ENCODE measurements around the gene TRAPPC14. TPM values are rescaled to one million over a fixed set of nuclear protein-coding genes. Genes with fewer than 3 reads are reported as not detected.

TRAPPC14 gene
- total and polyA plus RNA-seq, 2 of the 8 experiments (the other 6 are each of a cell fraction or from before 2014, with no cell fraction given): 11.9 to 22.1 TPM

GRCh38 chr7:100148225-100148558, 10.3 kb downstream of the TRAPPC14 start:
- H4K20me1 ChIP-seq (replicated peaks in 1 of 2; ENCODE audit: control insufficient read depth in 1 of 2, insufficient read depth in 2 of 2, low read length in 2 of 2): peaks cover 1 to 3% of the 10 kb centered on the region in 2 experiments
- CTCF ChIA-PET (ENCODE audit: partially characterized antibody): interaction anchor here (0.7 to 10.2 kb wide), 4 partner anchors 11 to 69 kb away, joined by 3 to 108 read pairs (median 8); no protein-coding TSS in a partner anchor
- H4K5ac ChIP-seq (ENCODE audit: insufficient read length, low read depth, low read length): peak overlapping the region; percentile 34
- H3K9ac ChIP-seq (replicated peaks in 1 of 4; ENCODE audit: extremely low read depth in 1 of 4, low read depth in 3 of 4, low read length in 3 of 4): peak overlapping the region in 1 of 4 experiments; percentile 16; a peak in 1 of 7 replicates
- peak overlapping the region; percentile 28; the same call in 1 of the 2 replicates for H2AFZ ChIP-seq (ENCODE audit: low read length)
- TF ChIP-seq SIRT6 (IDR thresholded peaks at IDR 0.05; ENCODE audit: low read length) (no peak), CHD1 (IDR thresholded peaks at IDR 0.05; ENCODE audit: low read depth, low read length) (no peak), SP4 (IDR thresholded peaks at IDR 0.05; ENCODE audit: low read length) (no peak)
- H3K79me1 ChIP-seq (ENCODE audit: low read depth, low read length): no peaks in the 10 kb centered on the region; the same call in 1 of the 2 replicates
- 0 out of 2 replicates have a peak overlapping the region, but pooled peaks have one; percentile 39 for H4K8ac ChIP-seq (ENCODE audit: extremely low read depth, insufficient read depth, low read length)
- 75% methylated on average over 14 of the region's 14 CpGs; no CpG with 5 or more reads in 1 of the 2 experiments for WGBS, 2 experiments (ENCODE audit: extremely low coverage in 1 of 2, insufficient coverage in 1 of 2, insufficient read length in 1 of 2, insufficient replicate concordance in 2 of 2, low coverage in 1 of 2, low lambda C conversion rate in 2 of 2, missing lambda C conversion rate in 1 of 2)
- no peak overlapping the region for H3K27ac ChIP-seq (ENCODE audit: low read depth, low read length)
- H3K4ac ChIP-seq (replicated peaks; ENCODE audit: insufficient read length, low read depth, low read length): no peak overlapping the region
- H3K23ac ChIP-seq (ENCODE audit: insufficient read length): no peak overlapping the region
- no peak overlapping the region for H2BK120ac ChIP-seq (replicated peaks; ENCODE audit: low read depth, low read length)
- H2BK5ac ChIP-seq (ENCODE audit: low read depth, low read length): no peak overlapping the region
- no peak overlapping the region for H2BK20ac ChIP-seq (ENCODE audit: low read length)
- no peak for FAIRE-seq
- peaks cover 3% of the 10 kb centered on the region for H3K23me2 ChIP-seq (ENCODE audit: low read depth, low read length)
- H3K36me3 ChIP-seq (ENCODE audit: control insufficient read depth in 2 of 4, insufficient read depth in 4 of 4, low read length in 3 of 4): peaks cover 2 to 8% (median 5%) of the 10 kb centered on the region in 4 experiments; a peak in 5 of 8 replicates
- no peak overlapping the region for H2BK15ac ChIP-seq (ENCODE audit: low read length)
- H3K9me3 ChIP-seq (ENCODE audit: insufficient read depth in 2 of 2, low read depth in 1 of 2, low read length in 1 of 2): no peaks in the 10 kb centered on the region
- no peak overlapping the region for H3K18ac ChIP-seq (ENCODE audit: extremely low read depth, low read length)
- H3K14ac ChIP-seq (ENCODE audit: insufficient read length): no peak overlapping the region
- no peak overlapping the region for H4K91ac ChIP-seq (replicated peaks; ENCODE audit: insufficient read length, low read length)
- H3K4me1 ChIP-seq (replicated peaks in 1 of 4; ENCODE audit: control insufficient read depth in 3 of 4, insufficient read depth in 4 of 4, low read length in 3 of 4): peaks cover 0 to 4% (median under 1%) of the 10 kb centered on the region in 4 experiments; a peak in 2 of 7 replicates
- peak overlapping the region; percentile 8 for H3K56ac ChIP-seq (replicated peaks; ENCODE audit: insufficient read length, low read depth, low read length)
- peaks cover 0 to 12% of the 10 kb centered on the region in 2 experiments; a peak in 2 of 4 replicates for H3K79me2 ChIP-seq (ENCODE audit: control insufficient read depth in 1 of 2, insufficient read depth in 2 of 2, low read length in 2 of 2)
- POLR2A ChIA-PET (ENCODE audit: partially characterized antibody): interaction anchor here (0.7 to 2.8 kb wide), 21 partner anchors 8 to 63 kb away, joined by 3 to 45 read pairs (median 5); partner anchors contain the start of genes AP4M1, COPS6, GAL3ST4 and GPC2
- no peak for DNase-seq (ENCODE audit: low read depth in 1 of 2, low spot score in 2 of 2)
- peak overlapping the region in 3 of 4 experiments; percentile 1 to 79 (median 16); a peak in 5 of 8 replicates for H3K4me3 ChIP-seq (ENCODE audit: extremely low read depth in 1 of 4, insufficient read depth in 2 of 4, low read depth in 3 of 4, low read length in 4 of 4)
- H2BK12ac ChIP-seq (ENCODE audit: low read depth, low read length): no peak overlapping the region
- no peaks in the 10 kb centered on the region for H3K27me3 ChIP-seq (replicated peaks in 1 of 4; ENCODE audit: control insufficient read depth in 3 of 4, extremely low read depth in 1 of 4, insufficient read depth in 3 of 4, low read length in 3 of 4)
- no peak overlapping the region for H2AK5ac ChIP-seq (ENCODE audit: low read depth, low read length)
- peak overlapping the region; percentile 55 to 65 for H3K4me2 ChIP-seq (ENCODE audit: insufficient read depth in 1 of 2, low read depth in 2 of 2, low read length in 2 of 2)

Measured in H1 (cell line).